Bronchial epithelial cell (primary cell): Measurements from ENCODE around the gene TOP1. TPM values are rescaled to one million over a fixed set of nuclear protein-coding genes. Genes with fewer than 3 reads are reported as not detected.

Experiments used
- DNase-seq: peaks from one replicate; pipeline ENCODE4 v3.0.0-alpha.2; 2010; ENCODE audit warnings: low read depth
- FAIRE-seq: peaks from 2 replicates; lab custom pipeline; 2011; peaks lifted over from hg19 to GRCh38; lab: Jason Lieb, UNC
- H3K27me3 ChIP-seq: 2 replicates; pipeline ENCODE4 v1.5.1; 2011; ENCODE audit warnings: low read length; ENCODE audit not compliant: control insufficient read depth, insufficient read depth
- H3K36me3 ChIP-seq: 2 replicates; pipeline ENCODE4 v1.5.1; 2011; ENCODE audit warnings: low read length; ENCODE audit not compliant: control insufficient read depth, insufficient read depth
- H3K4me3 ChIP-seq: 2 replicates; pipeline ENCODE4 v1.5.1; 2011; ENCODE audit warnings: mild to moderate bottlenecking, low read depth, low read length, control low read depth
- CTCF ChIP-seq: IDR thresholded peaks from 2 replicates; pipeline ENCODE4 v1.5.1; 2011; ENCODE audit warnings: mild to moderate bottlenecking, moderate library complexity, low read length, control low read depth, inconsistent platforms; ENCODE audit not compliant: insufficient read depth, severe bottlenecking
- total RNA-seq: library from RNA; depleted of rRNA; stranded (reverse); fragments of >200 nt; gene quantifications from 2 replicates; pipeline ENCODE4 v1.2.1, GENCODE V29; 2014

TOP1 gene
- total RNA-seq, 1 donor from 2014 or later = 18.2 TPM

GRCh38 chr20:40983898-40984297 is 44.7 kb upstream of the TOP1 start:
- no peak for TF ChIP-seq CTCF
- FAIRE-seq (no peak), DNase-seq (no peak)
- Histone ChIP-seq H3K36me3 (no peaks in the 10 kb centered on the region), H3K4me3 (no peak overlapping the region), H3K27me3 (no peaks in the 10 kb centered on the region)

GRCh38 chr20:40984496-40984895 is 44.1 kb upstream of the TOP1 start:
- no peaks in the 10 kb centered on the region for H3K27me3 ChIP-seq
- DNase-seq (no peak), FAIRE-seq (no peak)
- H3K36me3 ChIP-seq = no peaks in the 10 kb centered on the region
- no peak overlapping the region for H3K4me3 ChIP-seq
- no peak for TF ChIP-seq CTCF

DNA sequence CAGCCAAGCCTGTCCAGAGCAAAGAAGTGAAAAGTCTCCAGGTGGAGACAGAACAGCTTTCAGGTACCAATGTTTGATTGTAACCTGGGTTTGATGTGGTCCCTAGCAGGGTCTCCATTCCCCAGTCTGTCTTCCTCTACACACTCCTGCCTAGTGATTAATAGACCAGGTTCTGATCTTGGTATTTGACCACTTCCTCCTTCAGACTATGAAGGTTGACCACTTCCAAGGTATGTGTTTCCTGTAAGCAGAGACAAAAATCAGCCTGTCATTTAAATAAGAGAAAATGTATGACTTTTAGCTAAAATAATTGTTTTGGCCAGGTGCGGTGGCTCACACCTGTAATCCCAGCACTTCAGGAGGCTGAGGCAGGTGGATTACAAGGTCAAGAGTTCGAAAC is 41.8 kb upstream of the TOP1 start:
- no peaks in the 10 kb centered on the region for H3K27me3 ChIP-seq
- no peak for FAIRE-seq
- TF ChIP-seq CTCF = no peak

DNA sequence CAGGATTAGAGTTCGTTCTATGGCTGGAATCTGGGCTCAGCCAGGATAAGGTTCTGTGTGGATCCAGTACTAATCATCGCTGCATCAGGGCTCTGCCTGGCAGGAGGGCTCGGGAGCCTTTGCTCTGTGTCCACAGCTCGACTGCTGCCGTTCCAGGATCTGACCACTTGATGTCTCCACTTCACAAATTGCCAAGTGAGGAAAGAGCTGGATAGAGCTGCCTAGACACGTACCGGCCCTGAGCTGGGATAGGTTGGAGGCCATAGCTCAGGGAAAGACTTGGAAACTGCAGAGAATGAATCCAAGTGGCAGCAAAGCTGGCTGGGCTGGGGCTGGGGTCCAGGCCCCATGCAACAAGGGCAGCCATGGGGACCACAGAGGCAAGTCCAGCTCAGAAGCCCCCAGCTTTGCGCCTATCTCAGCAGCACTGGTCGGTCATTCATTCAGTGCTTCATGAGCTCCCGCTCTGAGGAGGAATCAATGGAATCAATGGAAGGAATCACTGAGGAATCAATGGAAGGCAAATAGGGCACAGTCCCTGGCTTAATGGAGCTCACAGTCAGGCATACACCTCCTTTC is 38.0 kb upstream of the TOP1 start:
- no peaks in the 10 kb centered on the region for H3K36me3 ChIP-seq
- H3K27me3 ChIP-seq = no peaks in the 10 kb centered on the region
- no peak for FAIRE-seq
- peak; percentile 91 for TF ChIP-seq CTCF
- H3K4me3 ChIP-seq = no peak overlapping the region
- peak; percentile 82 for DNase-seq

More for the DNA sequence above, 41.8 kb upstream of the TOP1 start:
- DNase-seq = no peak
- Histone ChIP-seq H3K36me3 (no peaks in the 10 kb centered on the region), H3K4me3 (no peak overlapping the region)

DNA sequence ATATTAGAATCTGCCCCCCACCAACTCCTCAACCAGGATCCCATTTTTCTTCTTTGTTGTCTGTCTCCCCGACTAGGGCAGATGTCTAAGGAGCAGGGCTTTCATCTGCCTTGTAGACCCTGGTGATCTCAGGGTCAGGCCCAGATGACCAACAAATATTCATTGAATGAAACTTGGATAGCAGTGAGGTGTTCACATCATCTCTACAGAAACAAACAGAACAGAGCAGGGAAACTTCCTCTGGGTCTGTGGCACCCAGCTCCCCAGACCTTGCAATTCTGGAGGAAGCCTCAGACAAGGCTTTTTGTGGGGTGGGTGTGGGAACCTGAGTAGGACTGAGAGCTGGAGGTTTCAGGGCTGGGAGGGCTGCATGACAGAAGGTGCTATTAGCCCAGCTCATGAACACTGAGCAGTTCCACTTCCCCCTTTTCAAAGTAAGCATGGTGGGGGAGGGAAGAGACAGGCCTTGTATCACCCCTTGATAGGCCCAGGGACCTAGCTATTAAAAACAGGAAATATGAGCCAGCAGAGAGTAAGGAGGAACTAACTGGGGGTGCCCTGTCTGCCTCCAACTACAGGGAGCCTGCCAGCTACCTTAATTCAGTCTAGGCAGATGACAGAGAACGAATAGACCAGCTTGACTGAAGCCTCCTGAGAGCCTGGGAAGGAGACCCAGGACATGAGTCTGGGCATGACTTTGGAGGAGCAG is 37.3 kb upstream of the TOP1 start:
- TF ChIP-seq CTCF = no peak
- no peaks in the 10 kb centered on the region for H3K36me3 ChIP-seq
- no peak for DNase-seq
- no peak for FAIRE-seq
- H3K4me3 ChIP-seq = no peak overlapping the region
- no peaks in the 10 kb centered on the region for H3K27me3 ChIP-seq
